ENCODE results near the gene DDTL.
"Not testable (repeated sequence)": the region's sequence is repeated elsewhere in the genome, so short reads cannot be mapped to it uniquely, and the experiment has no call there.

- TF ChIP-seq POLR2A, TAF1, SPI1 (IDR thresholded peaks at IDR 0.05; ENCODE audit: low read depth, low read length): not testable (repeated sequence)
Measured at GRCh38 chr22:23986538-23987178, 20.0 kb downstream of the DDTL start.
